GM21447 (cell line): ENCODE data around the gene KRTDAP.
"Not testable (repeated sequence)": the region's sequence is repeated elsewhere in the genome, so short reads cannot be mapped to it uniquely, and the experiment has no call there.

ENCODE experiments used
- ATAC-seq: cut with Tn5 transposase; IDR thresholded peaks from one replicate; pipeline ENCODE4 v1.9.1; 2021; ENCODE audit not compliant: unreplicated experiment

Gene KRTDAP

DNA sequence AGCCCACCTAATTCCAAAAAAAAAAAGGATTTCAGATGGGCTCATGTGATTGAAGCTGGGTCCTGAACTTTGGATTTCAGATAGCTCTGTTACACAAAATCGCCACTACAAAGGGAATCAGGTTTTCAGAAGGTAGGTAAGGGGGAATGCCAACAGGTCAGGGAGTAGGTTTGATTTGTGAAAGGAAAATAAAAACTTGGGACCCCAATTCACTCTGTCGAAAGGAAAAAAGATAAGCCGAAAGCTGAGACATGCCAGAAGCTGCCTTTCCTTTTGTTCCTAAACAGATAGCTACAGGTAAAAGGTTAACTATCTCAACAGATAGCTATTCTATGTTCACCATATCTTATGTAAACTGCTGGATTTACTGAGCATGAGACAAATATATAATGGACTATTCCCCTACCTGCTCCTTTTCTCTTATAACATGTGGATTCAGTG lies 4.0 kb downstream of the KRTDAP start:
- ATAC-seq = no peak

DNA sequence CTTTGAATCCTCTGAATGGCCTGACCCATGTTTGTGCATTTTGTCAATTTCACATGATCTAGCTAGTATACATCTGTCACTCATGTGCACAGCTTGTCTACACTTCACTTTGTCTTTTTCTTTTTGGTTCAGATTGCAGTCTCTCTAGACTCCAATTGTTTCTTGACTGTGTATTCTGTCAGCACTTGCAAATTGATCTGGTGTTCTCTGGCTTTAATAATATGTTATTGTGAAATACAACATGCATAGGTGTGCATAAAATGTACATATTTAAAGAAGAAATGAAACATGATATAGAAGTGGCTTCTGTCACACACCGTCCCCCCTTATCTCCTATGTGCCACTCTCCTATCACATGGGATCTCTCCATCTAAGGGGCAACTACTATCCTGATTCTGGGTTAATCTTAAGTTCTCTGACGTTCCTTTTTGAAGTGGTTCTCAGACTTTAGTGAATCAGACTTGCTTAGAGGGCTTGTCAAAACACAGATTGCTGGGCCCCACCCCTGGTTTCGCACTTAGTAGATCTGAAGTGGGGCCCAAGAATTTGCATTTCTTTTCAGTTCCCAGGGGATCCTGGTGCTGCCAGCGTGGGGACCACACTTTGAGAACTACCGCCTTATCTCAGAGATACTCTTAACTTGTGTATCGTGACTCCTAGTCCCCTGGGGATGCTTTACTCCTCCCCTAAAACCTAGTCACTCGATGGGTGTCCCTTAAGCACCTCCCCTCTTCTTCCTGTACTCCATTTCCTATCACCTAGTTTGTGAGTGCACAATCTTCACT lies 5.8 kb downstream of the KRTDAP start:
- ATAC-seq = peak; percentile 79

- ATAC-seq = no peak
Measured at GRCh38 chr19:35483089-35483488, 7.2 kb downstream of the KRTDAP start.

- ATAC-seq = no peak
Measured at GRCh38 chr19:35478794-35479677, 11.2 kb downstream of the KRTDAP start.

DNA sequence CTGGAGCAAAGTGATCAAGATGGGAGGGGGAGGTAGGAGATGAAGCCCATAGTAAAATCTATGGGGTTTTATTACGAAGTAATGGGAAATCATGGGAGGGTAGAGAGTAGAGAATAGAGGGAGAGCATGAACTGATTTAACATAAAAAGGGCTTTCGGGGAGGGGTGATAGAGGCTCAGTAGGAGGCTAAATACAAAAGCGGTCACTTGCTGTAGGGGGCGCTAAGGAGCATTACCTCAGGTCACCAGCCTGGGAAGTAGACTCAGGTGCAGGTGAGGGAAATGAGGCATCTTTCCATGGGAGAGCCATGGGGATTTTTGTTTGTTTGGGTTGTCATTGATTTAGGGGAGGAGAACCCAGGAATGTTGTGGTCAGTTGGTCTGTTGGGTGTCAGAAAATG lies 14.1 kb downstream of the KRTDAP start:
- no peak for ATAC-seq

DNA sequence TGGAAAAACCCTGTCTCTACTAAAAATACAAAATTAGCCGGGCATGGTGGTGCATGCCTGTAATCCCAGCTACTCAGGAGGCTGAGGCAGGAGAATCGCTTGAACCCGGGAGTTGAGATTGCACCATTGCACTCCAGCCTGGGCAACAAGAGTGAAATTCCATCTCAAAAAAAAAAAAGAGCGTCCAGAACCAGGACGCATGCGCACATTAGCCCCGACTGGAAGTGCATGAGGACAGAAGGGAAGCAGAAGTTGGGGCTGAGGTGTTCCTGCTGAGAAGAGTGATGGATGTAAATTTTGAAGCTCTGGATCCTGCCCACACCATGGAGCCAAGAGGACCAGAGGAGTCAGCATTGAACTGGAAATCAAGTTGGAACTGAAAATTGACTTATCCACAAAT lies 15.7 kb downstream of the KRTDAP start:
- ATAC-seq = not testable (repeated sequence)

- no peak for ATAC-seq
Measured at GRCh38 chr19:35474104-35474503, 16.2 kb downstream of the KRTDAP start.

DNA sequence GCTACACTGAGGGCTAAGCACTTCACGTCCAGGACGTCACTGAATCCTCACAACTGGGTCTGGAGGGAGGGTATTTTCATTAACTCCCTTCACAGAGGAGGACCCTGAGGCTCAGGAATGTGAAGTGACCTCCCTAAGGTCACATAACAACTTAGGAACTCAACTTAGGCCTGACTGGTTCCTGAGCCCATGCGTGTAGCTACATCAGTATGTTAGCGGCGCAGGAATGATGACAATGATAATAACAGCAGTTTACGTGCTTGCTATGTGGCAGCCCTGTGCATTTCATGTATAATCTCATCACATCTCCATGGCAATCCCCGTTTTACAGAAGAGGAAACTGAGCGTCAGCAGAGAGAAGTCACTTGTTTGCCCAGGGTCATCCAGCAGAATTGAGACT lies 18.3 kb downstream of the KRTDAP start:
- ATAC-seq = no peak

DNA sequence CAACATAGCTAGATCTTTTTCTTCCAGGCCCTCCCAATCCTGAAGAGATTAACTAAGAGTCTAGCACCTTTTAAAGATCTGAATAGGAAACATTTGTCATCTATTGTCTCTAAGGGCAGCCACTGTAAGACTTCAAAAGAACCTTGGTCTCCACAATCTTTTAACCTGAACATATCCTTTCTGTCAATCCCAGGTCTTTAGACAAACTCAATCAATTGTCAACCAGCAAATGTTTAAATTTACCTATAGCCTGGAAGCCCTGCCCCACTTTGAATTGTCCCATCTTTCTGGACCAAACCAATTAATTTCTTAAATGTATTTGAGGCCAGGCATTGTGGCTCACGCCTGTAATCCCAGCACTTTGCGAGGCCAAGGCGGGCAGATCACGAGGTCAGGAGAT lies 19.2 kb downstream of the KRTDAP start:
- ATAC-seq = not testable (repeated sequence)

DNA sequence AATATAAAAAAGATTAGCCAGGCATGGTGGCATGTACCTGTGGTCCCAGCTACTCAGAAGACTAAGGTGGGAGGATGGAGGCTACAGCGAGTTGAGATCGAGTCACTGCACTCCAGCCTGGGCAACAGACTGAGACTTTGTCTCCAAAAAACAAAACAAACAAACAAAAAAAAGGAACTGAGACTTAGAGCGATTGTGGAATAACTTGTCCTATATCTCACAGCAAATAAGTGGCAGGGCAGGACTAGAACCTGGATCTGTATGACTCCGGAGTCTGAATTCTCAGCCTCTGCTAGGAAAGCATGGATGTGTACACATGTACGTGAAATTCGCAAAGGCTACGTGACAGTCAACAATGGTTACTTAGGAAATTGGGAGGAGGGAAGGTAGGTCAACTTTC lies 20.1 kb downstream of the KRTDAP start:
- no peak for ATAC-seq

- peak; percentile 91 for ATAC-seq
Measured at GRCh38 chr19:35468637-35469036, 21.6 kb downstream of the KRTDAP start.

GRCh38 chr19:35466259-35466658 lies 24.0 kb downstream of the KRTDAP start:
- no peak for ATAC-seq

DNA sequence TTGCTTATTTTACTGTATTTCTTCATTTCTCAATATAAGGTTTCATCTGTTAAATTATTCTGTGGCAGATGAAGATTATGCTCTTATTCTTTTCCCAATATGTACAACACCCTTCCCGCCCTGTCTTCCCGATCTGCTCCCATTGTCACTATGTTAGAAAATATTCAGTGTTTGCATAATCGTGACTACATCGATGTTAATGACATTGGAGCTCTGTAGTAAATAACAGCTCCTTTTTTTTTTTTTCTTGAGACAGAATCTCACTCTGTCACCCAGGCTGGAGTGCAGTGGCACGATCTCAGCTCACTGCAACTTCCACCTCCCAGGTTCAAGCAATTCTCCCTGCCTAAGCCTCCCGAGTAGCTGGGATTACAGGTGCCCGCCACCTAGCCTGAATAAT lies 27.3 kb downstream of the KRTDAP start:
- ATAC-seq = not testable (repeated sequence)

GRCh38 chr19:35462476-35462953 lies 27.7 kb downstream of the KRTDAP start:
- peak; percentile 54 for ATAC-seq

DNA sequence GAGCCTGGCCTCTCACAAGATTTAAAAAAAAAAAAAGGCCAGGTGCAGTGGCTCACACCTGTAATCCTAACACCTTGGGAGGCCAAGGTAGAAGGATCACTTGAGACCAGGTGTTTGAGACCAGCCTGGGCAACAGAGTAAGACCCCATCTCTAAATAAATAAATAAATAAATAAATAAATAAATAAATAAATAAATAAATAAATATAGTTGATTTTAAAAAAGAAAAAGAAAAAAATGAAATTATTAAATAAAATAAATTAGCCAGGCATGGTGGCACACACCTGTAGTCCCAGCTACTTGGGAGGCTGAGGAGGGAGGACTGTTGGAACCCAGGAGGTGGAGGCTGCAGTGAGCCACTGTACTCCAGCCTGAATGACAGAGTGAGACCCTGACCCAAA lies 28.5 kb downstream of the KRTDAP start:
- ATAC-seq = not testable (repeated sequence)

DNA sequence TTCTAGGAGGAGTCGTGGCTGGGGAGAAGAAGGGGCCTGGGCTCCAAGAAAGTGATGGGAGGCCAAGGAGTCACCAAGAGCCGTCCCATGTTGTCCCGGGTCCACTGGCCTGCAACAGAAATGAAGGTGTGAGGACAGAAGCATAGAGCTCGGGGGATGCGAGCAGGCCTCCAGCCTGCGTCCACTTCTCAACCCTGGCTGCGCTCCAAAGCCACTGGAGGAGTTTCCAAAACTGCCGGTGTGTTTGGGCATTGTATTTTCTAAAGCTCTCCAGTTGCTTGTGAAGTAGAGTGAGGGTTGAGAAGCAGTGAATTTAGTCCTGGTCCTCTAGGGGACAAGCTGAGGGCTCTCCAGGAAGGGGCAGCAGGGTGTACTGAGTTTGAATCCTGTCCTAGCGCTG lies 29.2 kb downstream of the KRTDAP start:
- ATAC-seq = no peak

DNA sequence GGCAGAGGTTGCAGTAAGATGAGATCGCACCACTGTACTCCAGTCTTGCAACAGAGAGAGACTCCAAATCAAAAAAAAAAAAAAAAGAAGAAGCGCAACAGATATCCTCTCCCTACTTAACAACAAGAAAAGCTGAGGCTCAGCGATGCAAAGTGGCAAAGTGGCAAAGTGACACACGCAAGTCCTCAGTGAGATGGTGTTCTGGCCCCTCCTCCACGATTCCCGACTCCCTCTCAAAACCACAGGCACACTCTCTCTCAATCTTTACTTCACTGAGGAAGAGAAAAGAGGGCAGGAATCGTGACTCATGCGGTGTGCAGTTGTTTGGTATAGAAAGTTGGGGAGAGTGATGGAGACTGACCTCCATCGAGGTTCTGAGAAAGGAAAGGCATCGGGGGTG lies 29.7 kb downstream of the KRTDAP start:
- ATAC-seq = no peak

DNA sequence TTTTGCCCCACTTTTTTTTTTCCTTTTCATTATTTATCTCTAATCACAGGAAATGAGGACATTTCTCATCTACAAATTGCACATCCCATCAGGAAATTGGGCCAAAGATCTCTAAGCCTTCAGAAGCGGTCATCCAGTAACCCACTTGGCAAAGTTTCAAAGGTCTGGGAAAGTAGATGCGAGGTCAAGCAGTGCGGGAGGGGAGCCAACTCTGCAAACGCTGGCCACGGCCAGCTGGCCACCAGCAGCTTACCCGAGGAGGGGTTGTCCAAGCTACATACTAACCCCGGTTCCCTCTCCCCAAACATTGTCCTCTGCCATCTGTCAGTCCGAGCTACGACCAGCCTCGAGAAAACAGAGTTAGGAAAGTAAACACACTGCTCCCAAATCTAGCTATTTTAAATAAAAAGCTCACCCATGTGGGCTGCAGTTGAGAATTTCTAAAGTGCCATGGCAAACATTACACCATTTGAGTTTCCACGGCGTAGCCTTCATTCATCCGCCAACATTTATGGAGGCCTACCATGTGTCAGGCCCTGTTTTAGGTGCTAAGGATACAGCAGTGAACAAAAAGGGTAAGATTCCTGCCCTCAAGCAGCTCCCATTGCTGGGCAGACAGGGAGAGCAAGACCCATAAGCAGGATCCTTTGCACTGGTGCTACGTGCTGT lies 30.7 kb downstream of the KRTDAP start:
- no peak for ATAC-seq

GRCh38 chr19:35458731-35459391 lies 31.4 kb downstream of the KRTDAP start:
- peak; percentile 50 for ATAC-seq

DNA sequence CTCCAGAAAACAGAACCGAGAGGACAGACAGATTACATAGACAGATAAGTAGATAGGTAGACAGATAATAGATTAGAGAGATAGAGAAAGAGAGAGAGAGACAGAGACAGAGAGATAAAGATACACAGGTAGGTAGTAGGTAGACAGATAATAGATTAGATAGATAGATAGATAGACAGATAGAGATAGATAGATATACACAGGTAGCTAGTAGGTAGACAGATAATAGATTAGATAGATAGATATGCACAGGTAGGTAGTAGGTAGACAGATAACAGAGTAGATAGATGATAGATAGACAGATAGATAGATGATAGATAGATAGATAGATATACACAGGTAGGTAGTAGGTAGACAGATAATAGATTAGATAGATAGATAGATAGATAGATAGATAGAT lies 32.1 kb downstream of the KRTDAP start:
- no peak for ATAC-seq

DNA sequence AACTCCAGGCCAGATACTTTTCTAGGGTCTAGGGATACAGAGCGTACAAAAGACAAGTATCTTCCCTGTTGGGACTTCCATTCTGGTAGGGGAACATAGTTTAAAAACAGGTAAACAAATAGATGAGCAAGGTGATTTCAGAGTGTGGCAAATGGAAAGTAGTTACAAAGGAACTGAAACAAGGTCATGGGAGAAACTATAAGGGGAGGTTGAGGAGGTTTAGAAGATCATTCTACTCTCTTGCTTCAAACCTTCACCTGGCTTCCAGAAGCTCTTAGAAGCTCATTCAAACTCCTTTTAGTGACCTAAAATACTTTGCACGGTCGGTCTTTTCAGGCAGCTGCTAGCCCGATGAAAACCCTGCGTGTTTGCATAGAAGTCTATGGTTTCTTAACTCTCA lies 33.1 kb downstream of the KRTDAP start:
- peak; percentile 29 for ATAC-seq
